ENCODE measurements around the gene CENPI. TPM values are rescaled to one million over a fixed set of nuclear protein-coding genes. Genes with fewer than 3 reads are reported as not detected.

Gene CENPI
- 1.7 and 3.9 TPM in 2 replicates for total RNA-seq

GRCh38 chrX:101097546-101098453 lies at the start of gene CENPI:
Gene CENPI (plus strand): TSS chrX:101098204. CDS start chrX:101101071, 2,867 bp downstream.

GRCh38 chrX:101051549-101052302 lies 46.3 kb upstream of the CENPI start, which contains the start of gene TRMT2B:
Gene TRMT2B (minus strand): TSS chrX:101052111. CDS start chrX:101042289, 9,822 bp downstream.

GRCh38 chrX:101078716-101079598 lies 19.0 kb upstream of the CENPI start, which contains the start of gene TMEM35A:
Gene TMEM35A (plus strand): TSS chrX:101078879. CDS start chrX:101079003, 124 bp downstream.

Other genes starting within 250 kb of the CENPI start
- 0.21 TPM in 1 of 2 replicates, not detected in the other for gene NOX1, start 223.8 kb upstream of the CENPI start, total RNA-seq
- 0.24 and 1.1 TPM in 2 replicates for gene XKRX, start 169.3 kb upstream of the CENPI start, total RNA-seq
- not detected in 2 replicates for gene ARL13A, start 128.5 kb upstream of the CENPI start, total RNA-seq
- gene TRMT2B, start 46.1 kb upstream of the CENPI start, total RNA-seq = 7.5 and 10.8 TPM in 2 replicates
- gene TMEM35A, start 19.3 kb upstream of the CENPI start, total RNA-seq = not detected in 2 replicates
- gene DRP2, start 121.6 kb downstream of the CENPI start, total RNA-seq = under 0.01 TPM in 2 replicates
- 0.21 and 0.24 TPM in 2 replicates for gene TAF7L, start 193.1 kb downstream of the CENPI start, total RNA-seq